Thyroid gland (tissue), 4 donors: ENCODE data around the gene P4HA1.

Experiments
- CTCF ChIP-seq, 6 experiments: fragments of 200-600 bp in 3 of 6; fragments of 450-650 bp in 3 of 6; sonication (generic) in 3 of 6; IDR thresholded peaks; one replicate each; pipeline ENCODE4 v1.5.1; 2016 to 2019; ENCODE audit warnings: antibody characterized with exemption in 6 of 6, mild to moderate bottlenecking in 2 of 6, inconsistent platforms in 1 of 6, moderate library complexity in 1 of 6
- POLR2A ChIP-seq, 2 donors: fragments of 450-650 bp; IDR thresholded peaks; one replicate each; pipeline ENCODE4 v1.6.1; 2017; ENCODE audit warnings: antibody characterized with exemption in 2 of 2, mild to moderate bottlenecking in 2 of 2, moderate library complexity in 1 of 2

DNA sequence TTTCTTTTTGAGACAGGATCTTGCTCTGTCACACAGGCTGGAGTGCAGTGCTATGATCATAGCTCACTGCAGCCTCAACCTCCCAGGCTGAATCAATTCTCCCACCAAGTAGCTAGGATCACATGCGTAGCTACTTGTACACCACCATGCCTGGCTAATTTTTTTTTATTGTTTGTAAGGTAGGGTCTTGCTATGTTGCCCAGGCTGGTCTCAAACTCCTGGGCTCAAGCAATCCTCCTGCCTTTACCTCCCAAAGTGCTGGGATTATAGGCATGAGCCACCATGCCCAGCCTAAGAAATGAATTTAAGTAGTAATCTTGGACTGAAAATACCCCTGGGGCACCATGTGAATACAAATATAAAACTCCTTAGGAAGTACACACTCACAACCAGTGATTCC, 19.4 kb upstream of the P4HA1 start:
- TF ChIP-seq CTCF (IDR thresholded peaks at IDR 0.05) (no peak), POLR2A (IDR thresholded peaks at IDR 0.05) (no peak)
